Bronchial epithelial cell (primary cell): ENCODE data around the gene CCL3. TPM values are rescaled to one million over a fixed set of nuclear protein-coding genes. Genes with fewer than 3 reads are reported as not detected.

ENCODE experiments used
- DNase-seq: peaks from one replicate; pipeline ENCODE4 v3.0.0-alpha.2; 2010; ENCODE audit warnings: low read depth
- FAIRE-seq: peaks from 2 replicates; lab custom pipeline; 2011; peaks lifted over from hg19 to GRCh38; lab: Jason Lieb, UNC
- H3K27me3 ChIP-seq: 2 replicates; pipeline ENCODE4 v1.5.1; 2011; ENCODE audit warnings: low read length; ENCODE audit not compliant: control insufficient read depth, insufficient read depth
- H3K36me3 ChIP-seq: 2 replicates; pipeline ENCODE4 v1.5.1; 2011; ENCODE audit warnings: low read length; ENCODE audit not compliant: control insufficient read depth, insufficient read depth
- H3K4me3 ChIP-seq: 2 replicates; pipeline ENCODE4 v1.5.1; 2011; ENCODE audit warnings: mild to moderate bottlenecking, low read depth, low read length, control low read depth
- total RNA-seq: library from RNA; depleted of rRNA; stranded (reverse); fragments of >200 nt; gene quantifications from 2 replicates; pipeline ENCODE4 v1.2.1, GENCODE V29; 2014
- TF ChIP-seq, protein P1 (sequence below): IDR thresholded peaks from 2 replicates; pipeline ENCODE4 v1.5.1; 2011; ENCODE audit warnings: mild to moderate bottlenecking, moderate library complexity, low read length, control low read depth, inconsistent platforms; ENCODE audit not compliant: insufficient read depth, severe bottlenecking

CCL3 gene
- total RNA-seq, 1 donor from 2014 or later: not detected

DNA sequence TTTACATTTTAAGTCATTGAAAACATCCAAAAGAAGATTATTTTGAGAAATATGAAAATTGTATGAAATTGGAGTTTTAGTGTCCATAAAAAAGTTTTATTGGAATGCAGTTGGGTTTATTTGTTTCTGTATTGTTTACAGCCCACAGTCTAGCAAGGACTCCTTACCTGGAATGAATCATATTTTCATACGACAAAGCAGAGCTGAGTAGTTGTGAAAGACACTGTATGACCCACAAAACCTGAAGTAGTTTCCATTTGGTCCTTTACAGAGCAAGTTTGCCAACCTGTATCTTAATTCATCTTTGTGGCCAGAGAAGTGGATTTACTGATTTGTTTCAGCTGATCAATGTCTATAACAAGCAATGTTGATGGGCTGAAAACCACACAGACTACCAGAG, 15.6 kb downstream of the CCL3 start:
- TF ChIP-seq, protein P1, sequence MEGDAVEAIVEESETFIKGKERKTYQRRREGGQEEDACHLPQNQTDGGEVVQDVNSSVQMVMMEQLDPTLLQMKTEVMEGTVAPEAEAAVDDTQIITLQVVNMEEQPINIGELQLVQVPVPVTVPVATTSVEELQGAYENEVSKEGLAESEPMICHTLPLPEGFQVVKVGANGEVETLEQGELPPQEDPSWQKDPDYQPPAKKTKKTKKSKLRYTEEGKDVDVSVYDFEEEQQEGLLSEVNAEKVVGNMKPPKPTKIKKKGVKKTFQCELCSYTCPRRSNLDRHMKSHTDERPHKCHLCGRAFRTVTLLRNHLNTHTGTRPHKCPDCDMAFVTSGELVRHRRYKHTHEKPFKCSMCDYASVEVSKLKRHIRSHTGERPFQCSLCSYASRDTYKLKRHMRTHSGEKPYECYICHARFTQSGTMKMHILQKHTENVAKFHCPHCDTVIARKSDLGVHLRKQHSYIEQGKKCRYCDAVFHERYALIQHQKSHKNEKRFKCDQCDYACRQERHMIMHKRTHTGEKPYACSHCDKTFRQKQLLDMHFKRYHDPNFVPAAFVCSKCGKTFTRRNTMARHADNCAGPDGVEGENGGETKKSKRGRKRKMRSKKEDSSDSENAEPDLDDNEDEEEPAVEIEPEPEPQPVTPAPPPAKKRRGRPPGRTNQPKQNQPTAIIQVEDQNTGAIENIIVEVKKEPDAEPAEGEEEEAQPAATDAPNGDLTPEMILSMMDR: no peak
- FAIRE-seq (no peak), DNase-seq (peak; percentile 9)
- peaks cover 1% of the 10 kb centered on the region for H3K27me3 ChIP-seq
- H3K36me3 ChIP-seq: no peaks in the 10 kb centered on the region
- H3K4me3 ChIP-seq: no peak overlapping the region

DNA sequence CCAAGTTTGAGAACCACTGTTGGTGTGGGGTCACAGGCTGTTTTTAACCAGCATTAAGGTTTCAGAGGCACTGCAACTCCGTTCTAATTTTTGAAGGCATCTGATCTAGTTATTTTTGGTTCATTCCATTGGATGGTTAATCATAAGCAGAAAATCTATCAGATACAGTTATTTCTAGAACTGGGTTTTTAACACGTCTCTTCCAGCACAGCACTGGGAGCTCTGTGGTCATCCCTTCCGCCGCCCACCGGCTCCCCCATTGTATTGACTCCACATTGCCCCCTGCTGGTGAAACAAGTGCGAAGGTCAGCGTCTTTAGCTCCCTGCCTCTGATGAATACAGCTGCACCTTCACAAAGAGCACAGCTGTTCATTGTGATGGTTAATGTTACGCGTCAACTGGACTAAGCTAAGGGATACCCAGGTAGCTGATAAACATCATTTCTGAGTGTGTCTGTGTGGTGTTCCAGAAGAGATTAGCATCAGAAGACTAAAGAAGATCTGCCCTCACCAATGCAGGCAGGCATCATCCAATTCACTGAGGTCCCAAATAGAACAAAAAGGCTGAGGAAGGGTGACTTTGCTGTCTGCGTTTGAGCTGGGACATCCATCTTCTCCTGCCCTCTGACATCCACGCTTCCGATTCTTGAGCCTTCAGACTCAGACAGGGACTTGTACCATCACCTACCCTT, 17.4 kb downstream of the CCL3 start:
- Histone ChIP-seq H3K36me3 (no peaks in the 10 kb centered on the region), H3K27me3 (peaks cover 1% of the 10 kb centered on the region), H3K4me3 (no peak overlapping the region)
- DNase-seq: peak; percentile 21
- FAIRE-seq: no peak
- TF ChIP-seq, protein P1: peak; percentile 64

DNA sequence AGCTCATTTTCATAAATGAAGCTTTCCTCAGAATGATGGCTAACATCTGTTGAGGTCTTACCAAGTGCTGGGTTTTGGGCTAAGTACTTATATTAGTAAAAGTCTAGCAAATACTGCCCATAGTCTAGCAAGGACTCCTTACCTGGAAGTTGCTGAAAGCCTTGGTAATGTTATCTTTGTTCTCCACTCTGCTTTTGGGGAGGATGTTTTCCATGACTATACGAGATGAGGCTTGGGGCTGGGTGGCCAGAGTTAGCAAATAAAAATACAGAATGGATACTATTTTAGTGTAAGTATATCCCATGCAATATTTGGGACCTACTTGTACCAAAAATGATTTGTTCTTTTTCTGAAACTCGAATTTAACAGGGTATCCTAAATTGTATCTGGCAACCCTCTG, 18.2 kb downstream of the CCL3 start:
- no peak for FAIRE-seq
- no peaks in the 10 kb centered on the region for H3K36me3 ChIP-seq
- H3K27me3 ChIP-seq: no peaks in the 10 kb centered on the region
- DNase-seq: no peak
- H3K4me3 ChIP-seq: no peak overlapping the region
- TF ChIP-seq, protein P1: no peak

DNA sequence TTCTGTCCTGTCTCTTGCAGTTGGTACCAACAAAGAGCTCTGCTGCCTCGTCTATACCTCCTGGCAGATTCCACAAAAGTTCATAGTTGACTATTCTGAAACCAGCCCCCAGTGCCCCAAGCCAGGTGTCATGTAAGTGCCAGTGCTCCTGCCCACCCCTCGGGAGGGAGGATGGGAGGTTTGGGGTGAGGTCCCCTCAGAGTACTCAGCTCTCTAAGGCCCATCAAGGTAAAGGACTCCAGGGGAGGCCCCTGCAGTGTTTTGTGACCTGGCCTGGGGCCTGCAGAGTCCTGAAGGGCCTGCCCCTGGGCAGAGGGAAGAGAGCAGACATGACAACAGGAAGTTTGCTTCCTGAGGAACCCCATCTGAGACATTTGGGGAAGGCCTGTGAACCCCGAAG, 19.5 kb downstream of the CCL3 start:
- no peak overlapping the region for H3K4me3 ChIP-seq
- no peaks in the 10 kb centered on the region for H3K27me3 ChIP-seq
- TF ChIP-seq, protein P1: no peak
- DNase-seq (no peak), FAIRE-seq (no peak)
- H3K36me3 ChIP-seq: no peaks in the 10 kb centered on the region

DNA sequence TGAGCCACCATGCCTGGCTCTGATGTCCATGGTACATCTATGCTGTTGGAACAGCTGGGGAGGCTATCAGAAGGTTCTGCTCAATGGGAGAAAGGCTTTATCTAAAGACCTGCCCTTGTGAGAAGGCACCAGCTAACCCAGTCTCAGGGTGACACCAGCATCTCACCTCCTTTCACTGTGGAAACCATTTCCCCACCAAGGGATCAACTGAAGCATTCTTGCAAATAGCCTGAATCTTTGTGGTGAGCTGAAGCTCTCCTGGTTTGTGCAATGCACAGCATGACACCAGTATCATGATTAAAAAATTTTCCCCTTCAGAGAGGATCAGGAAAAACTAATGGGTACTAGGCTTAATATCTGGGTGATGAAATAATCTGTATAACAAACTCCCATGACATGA, 20.8 kb downstream of the CCL3 start:
- FAIRE-seq (no peak), DNase-seq (peak; percentile 27)
- Histone ChIP-seq H3K27me3 (no peaks in the 10 kb centered on the region), H3K36me3 (no peaks in the 10 kb centered on the region), H3K4me3 (no peak overlapping the region)
- TF ChIP-seq, protein P1: no peak

DNA sequence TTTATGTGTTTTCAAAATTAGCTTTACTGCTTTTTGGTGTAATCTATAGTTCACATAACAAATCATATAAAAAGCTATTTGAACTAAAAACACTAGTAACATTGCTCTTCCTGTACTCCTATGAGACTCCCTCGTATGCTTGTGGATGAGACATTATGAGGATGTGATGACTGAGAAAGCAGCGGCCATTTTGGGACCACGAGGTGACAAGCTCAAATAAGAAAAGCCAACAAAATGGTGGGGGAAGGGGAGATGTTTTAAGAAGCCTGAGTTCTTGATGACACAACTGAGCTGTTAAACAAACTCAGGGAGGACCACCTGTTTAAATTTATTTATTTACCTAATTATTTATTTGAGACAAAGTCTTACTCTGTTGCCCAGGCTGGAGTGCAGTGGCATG, 21.4 kb downstream of the CCL3 start:
- no peak for FAIRE-seq
- DNase-seq: no peak

More for the DNA sequence above, 21.4 kb downstream of the CCL3 start:
- Histone ChIP-seq H3K36me3 (no peaks in the 10 kb centered on the region), H3K27me3 (no peaks in the 10 kb centered on the region), H3K4me3 (no peak overlapping the region)
- TF ChIP-seq, protein P1: no peak
